Glomerular endothelial cell (primary cell): ENCODE data around the gene GARIN6. TPM values are rescaled to one million over a fixed set of nuclear protein-coding genes. Genes with fewer than 3 reads are reported as not detected.
"Not testable (repeated sequence)": the region's sequence is repeated elsewhere in the genome, so short reads cannot be mapped to it uniquely, and the experiment has no call there.

ENCODE experiments used
- DNase-seq: peaks from one replicate; pipeline ENCODE4 v3.0.0-alpha.2; 2011; ENCODE audit warnings: low read depth, low spot score; ENCODE audit errors: extremely low read depth
- total RNA-seq: library from RNA; depleted of rRNA; stranded (reverse); fragments of >200 nt; gene quantifications from 2 replicates; pipeline ENCODE4 v1.2.3, GENCODE V29; 2015

The GARIN6 gene
- not detected in 2 replicates for total RNA-seq

GRCh38 chr12:99647453-99647852 is at the start of gene GARIN6:
TSS of gene GARIN6 (plus strand) at chr12:99647753. CDS start at chr12:99648175, 422 bp downstream.
- no peak for DNase-seq

- DNase-seq = no peak
Measured at GRCh38 chr12:99598785-99599184, 48.8 kb upstream of the GARIN6 start.

DNA sequence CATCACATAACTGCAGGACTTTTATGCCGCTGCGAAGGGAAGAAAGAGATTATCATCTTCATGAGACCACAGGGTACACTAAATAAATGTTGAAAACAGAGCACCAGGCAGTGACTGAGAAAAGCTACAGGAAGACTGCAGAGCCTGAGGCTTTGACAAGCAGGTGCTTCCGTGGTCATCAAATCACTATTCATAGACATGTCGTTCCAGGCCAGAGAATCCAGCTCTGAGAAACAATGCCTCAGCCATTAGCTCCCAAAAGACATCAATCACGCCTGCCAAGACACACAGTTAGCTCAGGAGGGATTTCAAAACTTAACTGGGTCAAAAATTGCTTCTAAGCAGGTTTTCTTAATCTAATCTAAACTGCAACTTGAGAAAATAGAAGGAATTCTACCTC is 47.2 kb upstream of the GARIN6 start:
- no peak for DNase-seq

GRCh38 chr12:99609455-99610181 is 37.9 kb upstream of the GARIN6 start:
- no peak for DNase-seq

- DNase-seq = no peak
Measured at GRCh38 chr12:99611117-99611516, 36.4 kb upstream of the GARIN6 start.

GRCh38 chr12:99611599-99611998 is 36.0 kb upstream of the GARIN6 start:
- no peak for DNase-seq

DNA sequence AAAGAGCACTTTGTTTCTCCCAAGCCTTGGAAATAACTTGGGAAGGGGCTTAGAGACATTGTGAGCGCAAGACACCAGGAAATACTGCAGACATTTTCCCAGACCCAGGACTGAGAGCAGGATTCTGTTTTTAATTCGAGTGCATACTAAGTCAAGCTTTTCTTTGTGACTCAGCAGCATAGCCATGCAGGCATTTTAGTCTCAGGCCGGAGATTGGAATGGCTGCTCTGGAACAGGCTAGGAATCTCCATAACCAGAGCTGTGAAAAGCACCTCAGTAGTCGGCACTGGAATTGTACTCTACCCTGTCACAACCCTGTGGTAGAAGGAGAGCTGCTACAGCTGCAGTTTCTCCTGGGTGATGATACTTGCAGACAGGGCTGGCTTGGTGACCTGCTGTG is 28.9 kb upstream of the GARIN6 start:
- no peak for DNase-seq

DNA sequence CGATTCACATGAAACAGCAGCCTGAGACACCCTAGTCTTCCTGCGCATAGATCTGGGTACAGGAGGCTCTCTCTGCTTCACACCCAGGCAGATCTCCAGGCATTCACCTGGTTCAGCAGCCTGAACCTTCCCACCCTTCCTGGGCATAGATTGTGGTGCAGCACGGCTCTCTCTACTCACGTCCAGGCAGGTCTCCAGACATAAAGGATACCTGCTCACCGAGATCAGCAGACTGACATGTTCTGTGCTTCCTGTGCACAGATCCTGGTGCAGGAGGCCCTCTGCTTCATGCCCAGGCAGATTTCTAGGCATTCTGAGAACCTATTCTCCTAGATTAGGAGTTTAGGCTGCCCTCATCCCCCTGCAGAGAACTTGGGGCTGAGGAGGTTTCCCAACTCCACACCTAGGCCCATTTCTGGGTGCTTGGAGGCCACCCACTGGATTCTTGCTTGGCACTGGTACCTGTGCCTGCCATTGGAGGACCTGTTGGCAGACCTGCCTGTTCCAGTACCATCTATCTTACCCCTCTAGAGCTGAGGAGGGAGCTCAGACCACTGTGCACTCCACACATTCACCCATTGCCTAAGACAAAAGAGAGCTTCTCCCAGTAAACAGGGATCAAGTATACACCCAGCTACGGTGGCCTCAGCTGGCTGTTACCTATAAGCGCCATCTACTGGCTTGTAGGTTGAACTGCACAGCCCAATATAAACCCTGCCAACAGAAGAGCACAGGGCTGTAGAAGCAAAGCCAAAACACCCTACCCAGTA is 28.0 kb upstream of the GARIN6 start:
- no peak for DNase-seq

DNA sequence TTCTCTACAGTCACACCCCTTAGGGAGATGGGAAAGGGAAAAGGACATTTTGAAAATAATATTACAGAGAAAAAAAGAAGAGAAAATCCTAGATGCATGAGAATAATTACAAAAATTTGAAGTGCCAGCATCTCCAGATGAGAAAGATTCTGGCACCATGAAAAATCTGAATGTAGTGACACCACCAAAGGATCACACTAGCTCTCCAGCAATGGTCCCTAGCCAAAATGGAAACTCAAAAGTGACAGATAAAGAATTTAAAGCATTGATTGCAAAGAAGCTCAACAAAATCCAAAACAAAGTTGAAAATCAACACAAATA is 27.4 kb upstream of the GARIN6 start:
- no peak for DNase-seq

GRCh38 chr12:99624591-99624990 is 23.0 kb upstream of the GARIN6 start:
- DNase-seq = not testable (repeated sequence)

DNA sequence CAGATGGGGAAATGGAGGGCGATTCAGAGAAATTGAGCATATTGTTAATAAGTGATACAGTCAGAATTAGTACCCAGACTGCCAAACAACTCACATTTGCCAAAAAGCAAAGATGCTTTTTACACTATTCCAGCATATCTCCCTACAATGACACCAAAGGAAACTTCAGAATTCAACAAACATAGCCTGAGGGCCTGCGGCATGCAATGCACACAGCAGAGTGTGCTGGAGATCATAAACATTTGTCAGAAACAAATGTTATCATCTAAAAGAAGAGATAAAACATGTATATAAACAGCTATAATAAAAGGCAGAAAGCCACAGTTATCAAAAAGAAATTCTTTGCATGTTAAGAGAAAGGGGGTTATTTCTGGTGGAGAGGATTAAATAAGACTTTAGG is 20.1 kb upstream of the GARIN6 start:
- DNase-seq = no peak

- no peak for DNase-seq
Measured at GRCh38 chr12:99644629-99645028, 2.9 kb upstream of the GARIN6 start.

- DNase-seq = no peak
Measured at GRCh38 chr12:99648183-99648582, 630 bp downstream of the GARIN6 start.

DNA sequence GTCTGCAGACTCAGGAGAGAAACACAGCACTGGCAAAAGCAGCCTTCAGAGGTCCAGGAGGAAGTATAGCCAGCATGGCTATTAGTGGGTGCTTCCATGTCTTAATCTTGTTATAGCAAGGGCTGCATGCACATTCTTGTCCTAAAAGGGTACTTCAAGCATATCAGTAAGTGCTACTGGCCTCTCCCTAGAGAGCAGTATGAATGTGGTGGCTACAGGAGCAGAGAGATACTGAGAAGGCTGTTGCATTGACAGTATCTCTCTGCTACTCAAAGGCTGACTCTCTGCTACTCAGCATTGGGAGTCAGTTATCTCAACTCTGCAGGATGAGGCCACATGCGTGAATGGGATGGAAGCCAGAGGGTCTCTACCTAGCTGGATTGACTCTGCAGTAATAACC is 2.0 kb downstream of the GARIN6 start:
- no peak for DNase-seq

DNA sequence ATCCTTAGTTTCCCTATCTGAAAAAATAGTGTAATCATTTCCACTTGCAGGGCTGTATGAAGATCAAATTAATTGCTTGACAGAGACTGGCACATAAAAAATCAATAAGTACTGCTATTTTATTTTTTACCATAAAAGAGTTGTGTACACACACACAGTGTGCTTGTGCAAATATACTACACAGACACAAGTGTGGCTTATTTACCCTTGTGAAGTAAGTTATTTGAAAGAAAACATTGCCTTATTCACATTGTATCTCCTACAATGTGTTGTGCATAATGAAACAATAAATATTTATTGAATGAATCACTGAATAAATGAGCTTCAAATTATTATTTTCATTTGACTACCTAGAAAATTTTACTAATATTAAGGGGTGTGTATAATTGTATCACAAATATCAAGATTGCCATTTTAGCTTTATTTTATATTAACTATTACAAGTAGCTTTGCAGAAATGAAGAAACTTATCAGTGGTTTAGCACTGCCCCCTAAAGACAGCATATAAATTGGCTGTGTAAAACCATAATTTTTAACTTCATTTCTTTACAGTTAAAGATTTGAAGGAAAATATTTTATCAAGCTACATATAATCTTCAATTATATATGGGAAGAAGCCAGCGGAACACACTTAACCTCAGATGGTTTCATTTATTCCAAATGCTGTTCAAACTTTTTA is 11.3 kb downstream of the GARIN6 start:
- no peak for DNase-seq

DNA sequence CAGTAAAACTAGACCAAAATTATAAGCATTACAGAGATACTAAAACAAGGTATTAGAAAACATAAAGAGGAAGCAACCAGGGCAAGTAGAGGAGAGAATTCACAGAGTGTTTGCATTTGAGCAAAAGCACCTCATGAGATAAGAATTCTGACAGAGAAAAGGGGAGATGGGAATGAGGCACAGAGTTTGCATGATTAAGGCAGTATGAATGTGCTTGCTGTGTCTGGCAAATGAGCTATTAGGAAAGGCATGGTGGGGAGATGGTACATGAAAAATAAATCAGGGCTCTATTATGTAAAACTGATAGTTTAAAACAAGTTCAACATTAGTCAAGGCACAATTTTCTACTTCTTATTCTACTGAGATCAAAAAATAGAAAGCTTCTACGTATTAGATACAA is 23.1 kb downstream of the GARIN6 start:
- no peak for DNase-seq

DNA sequence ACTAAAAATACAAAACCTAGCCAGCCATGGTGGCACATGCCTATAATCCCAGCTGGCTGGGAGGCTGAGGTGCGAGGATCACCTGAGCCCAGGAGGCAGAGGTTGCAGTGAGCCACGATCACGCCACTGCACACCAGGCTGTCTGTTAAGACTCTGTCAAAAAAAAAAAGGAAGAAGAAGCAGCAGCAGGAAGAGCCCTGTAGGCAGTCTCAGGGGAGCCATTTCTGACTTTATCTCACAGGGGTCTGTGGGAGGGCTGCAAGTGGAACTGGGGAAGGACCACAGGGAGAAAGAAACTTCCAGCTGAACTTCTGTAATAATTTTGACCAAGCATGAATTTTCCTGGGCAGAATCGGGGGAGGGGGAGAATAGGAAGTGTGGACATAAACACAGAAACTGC is 32.7 kb downstream of the GARIN6 start:
- no peak for DNase-seq

GRCh38 chr12:99686142-99686541 is 38.6 kb downstream of the GARIN6 start:
- DNase-seq = no peak

DNA sequence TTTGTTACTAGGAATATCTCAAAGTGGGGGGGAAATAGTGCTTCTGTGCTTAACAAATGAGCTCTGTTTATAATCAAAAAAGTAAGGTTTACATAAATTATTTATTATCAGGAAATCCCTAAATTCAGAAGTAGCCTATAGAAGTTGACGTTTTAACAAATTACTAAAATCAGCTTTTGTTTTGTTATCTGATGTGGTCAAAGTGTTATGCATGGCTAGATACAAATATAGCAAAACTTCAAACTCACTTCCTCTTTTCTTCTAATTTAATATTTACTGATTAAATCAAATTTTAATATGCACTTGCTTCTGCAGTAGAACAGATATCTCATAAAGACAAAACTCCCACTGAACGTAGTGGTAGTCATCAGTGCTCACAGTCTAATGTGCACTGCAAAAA is 47.5 kb downstream of the GARIN6 start:
- no peak for DNase-seq
